Esophagus (tissue), 2 donors: ENCODE data around the gene MXI1. TPM values are rescaled to one million over a fixed set of nuclear protein-coding genes. Genes with fewer than 3 reads are reported as not detected.
A peak's percentile ranks its signal among the peaks of the same experiment; 100 is the strongest.

Source experiments
- H3K27ac ChIP-seq, 2 donors: one replicate each; pipeline ENCODE4 v1.5.1; 2013; ENCODE audit warnings: low read depth in 2 of 2, mild to moderate bottlenecking in 2 of 2, inconsistent platforms in 1 of 2, low read length in 1 of 2, moderate library complexity in 1 of 2
- H3K27me3 ChIP-seq, 2 donors: one replicate each; pipeline ENCODE4 v1.6.1; 2013; ENCODE audit warnings: low read length in 2 of 2, control low read depth in 1 of 2, mild to moderate bottlenecking in 1 of 2; ENCODE audit not compliant: insufficient read depth in 2 of 2, control insufficient read depth in 1 of 2
- H3K36me3 ChIP-seq, 2 donors: one replicate each; pipeline ENCODE4 v1.6.1; 2013; ENCODE audit warnings: low read length in 1 of 2; ENCODE audit not compliant: control insufficient read depth in 2 of 2, insufficient read depth in 2 of 2
- H3K4me1 ChIP-seq, 2 donors: one replicate each; pipeline ENCODE4 v1.6.1; 2013; ENCODE audit warnings: low read length in 1 of 2; ENCODE audit not compliant: control insufficient read depth in 2 of 2, insufficient read depth in 2 of 2
- H3K4me3 ChIP-seq, 2 donors: one replicate each; pipeline ENCODE4 v1.5.1; 2013; ENCODE audit warnings: low read length in 2 of 2, mild to moderate bottlenecking in 2 of 2, low read depth in 1 of 2, moderate library complexity in 1 of 2
- H3K9me3 ChIP-seq, 2 donors: one replicate each; pipeline ENCODE4 v1.6.1; 2013; ENCODE audit warnings: mild to moderate bottlenecking in 2 of 2, low read depth in 1 of 2, low read length in 1 of 2, moderate library complexity in 1 of 2; ENCODE audit not compliant: control insufficient read depth in 2 of 2, insufficient read depth in 1 of 2
- WGBS, 2 donors: extraction: QIAGEN DNeasy Blood & Tissue Kit; methylation state at CpG; one replicate each; pipeline ENCODE4 v1.1.7; 2013; 5-methylcytosine and 5-hydroxymethylcytosine counted together
- polyA plus RNA-seq, 2 donors: library from polyadenylated mRNA; stranded (reverse); fragments of 200-250 nt; gene quantifications; one replicate each; pipeline ENCODE4 v1.2.3, GENCODE V29; 2013
- donor health status: healthy with polysubstance abuse.
- donor health status: Bipolar disorder and iron deficiency.

Gene MXI1
- polyA plus RNA-seq, 2 donors = 18.4 to 25.9 TPM

DNA sequence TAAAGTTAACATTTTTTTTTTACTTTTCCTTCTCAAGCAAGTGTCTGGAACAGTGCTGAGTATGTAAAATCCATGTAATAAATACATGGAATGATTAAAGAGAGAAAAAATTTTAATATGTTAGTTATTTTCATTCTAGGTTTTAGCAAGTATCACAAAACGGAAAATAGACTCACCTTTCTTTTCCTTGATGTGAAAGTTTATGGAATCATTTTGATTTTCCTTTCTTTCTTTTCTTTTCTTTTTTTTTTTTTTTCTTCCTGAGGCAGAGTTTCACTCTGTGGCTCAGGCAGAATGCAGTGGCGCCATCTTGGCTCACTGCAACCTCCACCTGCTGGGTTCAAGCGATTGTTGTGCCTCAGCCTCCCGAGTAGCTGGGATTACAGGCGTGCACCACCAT, 69.2 kb downstream of the MXI1 start:
- Histone ChIP-seq H3K4me1 (no peaks in the 10 kb centered on the region), H3K27ac (no peak overlapping the region), H3K4me3 (no peak overlapping the region), H3K36me3 (no peaks in the 10 kb centered on the region), H3K27me3 (no peaks in the 10 kb centered on the region), H3K9me3 (no peaks in the 10 kb centered on the region)
- 97 to 99% methylated on average over 5 of the region's 5 CpGs for WGBS, 2 donors

DNA sequence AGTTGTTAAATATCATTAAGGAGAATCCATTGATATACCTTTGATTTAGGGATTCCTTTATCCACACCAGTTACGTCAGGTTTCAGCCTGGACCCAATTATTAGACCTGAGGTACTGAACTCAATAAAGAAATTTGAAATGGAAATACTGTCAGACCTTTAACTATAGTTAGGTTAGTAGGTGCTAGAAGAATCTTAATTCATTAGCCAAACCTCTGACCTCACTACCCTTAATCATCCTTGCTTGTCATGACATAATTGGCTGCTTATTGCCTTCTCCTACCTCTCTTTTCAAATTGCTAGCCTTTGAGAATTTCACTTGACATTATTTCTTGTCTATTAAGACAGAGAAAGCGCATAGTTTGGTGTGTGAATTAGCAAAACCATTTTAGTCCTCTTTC, 70.2 kb downstream of the MXI1 start:
- WGBS, 2 donors = 96 to 97% methylated on average over 2 of the region's 2 CpGs
- H3K4me3 ChIP-seq = no peak overlapping the region

DNA sequence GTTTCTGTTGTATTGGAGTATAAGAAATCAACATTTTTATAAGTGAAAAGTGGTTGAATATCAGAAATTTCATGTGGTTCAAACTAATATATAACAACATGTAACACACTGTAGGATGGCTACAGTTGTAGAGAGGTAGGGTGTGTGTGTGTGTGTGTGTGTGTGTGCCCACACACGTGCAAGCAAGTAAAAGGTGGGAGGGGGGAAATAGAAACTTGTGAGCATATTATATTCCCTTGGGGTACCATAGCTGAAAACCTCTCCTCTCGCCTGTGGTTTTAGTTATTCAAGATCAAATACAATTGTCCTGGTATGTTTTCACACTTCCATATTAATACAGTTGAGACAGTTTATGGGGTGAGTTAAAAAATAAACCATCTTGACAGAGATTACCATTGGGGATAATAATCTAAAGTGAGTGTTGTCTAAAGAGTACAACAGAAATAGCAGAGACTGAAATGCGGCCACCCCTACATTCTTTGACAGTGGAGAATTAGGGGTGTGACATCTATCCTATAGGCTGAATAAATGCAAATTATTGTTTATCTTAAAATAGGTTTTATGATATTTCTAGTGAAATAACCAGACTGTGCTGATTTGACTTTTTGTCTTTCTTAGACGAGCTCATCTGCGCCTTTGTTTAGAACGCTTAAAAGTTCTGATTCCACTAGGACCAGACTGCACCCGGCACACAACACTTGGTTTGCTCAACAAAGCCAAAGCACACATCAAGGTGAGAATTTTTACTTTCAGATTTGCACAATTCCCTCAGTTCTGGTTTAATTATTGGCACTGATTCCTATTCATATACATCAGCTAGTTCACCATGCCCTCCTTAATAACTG, 71.4 kb downstream of the MXI1 start:
- no peak overlapping the region for H3K27ac ChIP-seq
- H3K4me3 ChIP-seq = no peak overlapping the region
- WGBS, 2 donors = 65 to 73% methylated on average over 7 of the region's 7 CpGs
- no peaks in the 10 kb centered on the region for H3K36me3 ChIP-seq
- H3K4me1 ChIP-seq = no peaks in the 10 kb centered on the region
- H3K9me3 ChIP-seq = no peaks in the 10 kb centered on the region
- H3K27me3 ChIP-seq = no peaks in the 10 kb centered on the region

More for the DNA sequence above, 70.2 kb downstream of the MXI1 start:
- Histone ChIP-seq H3K27ac (no peak overlapping the region), H3K36me3 (no peaks in the 10 kb centered on the region), H3K27me3 (no peaks in the 10 kb centered on the region), H3K9me3 (no peaks in the 10 kb centered on the region), H3K4me1 (no peaks in the 10 kb centered on the region)

DNA sequence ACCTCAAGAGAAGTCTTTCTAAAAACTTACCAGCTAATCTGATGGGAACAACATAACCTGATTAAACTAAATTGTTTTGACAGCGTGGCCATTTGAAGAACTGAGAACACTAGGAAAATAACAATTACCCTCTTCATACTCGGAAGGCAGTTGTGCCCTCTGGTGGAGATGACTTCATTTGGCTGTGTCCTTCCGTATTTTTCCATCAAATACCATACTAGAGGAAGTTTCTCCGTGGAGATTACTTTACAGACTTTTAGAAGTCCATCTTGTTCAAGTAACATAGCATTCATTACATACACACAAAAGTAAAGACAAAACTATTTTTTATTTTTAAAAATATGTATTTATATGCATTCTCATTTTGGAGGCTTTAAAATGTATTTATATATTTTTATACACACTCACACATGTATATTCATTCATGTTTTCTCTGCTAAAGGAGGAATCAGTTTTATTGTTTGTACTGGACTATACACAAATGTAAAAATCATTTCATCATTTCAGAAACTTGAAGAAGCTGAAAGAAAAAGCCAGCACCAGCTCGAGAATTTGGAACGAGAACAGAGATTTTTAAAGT, 72.1 kb downstream of the MXI1 start:
- Histone ChIP-seq H3K27ac (no peak overlapping the region), H3K36me3 (no peaks in the 10 kb centered on the region), H3K4me3 (no peak overlapping the region), H3K4me1 (no peaks in the 10 kb centered on the region), H3K9me3 (no peaks in the 10 kb centered on the region), H3K27me3 (no peaks in the 10 kb centered on the region)
- WGBS, 2 donors = 29 to 30% methylated on average over 6 of the region's 6 CpGs

DNA sequence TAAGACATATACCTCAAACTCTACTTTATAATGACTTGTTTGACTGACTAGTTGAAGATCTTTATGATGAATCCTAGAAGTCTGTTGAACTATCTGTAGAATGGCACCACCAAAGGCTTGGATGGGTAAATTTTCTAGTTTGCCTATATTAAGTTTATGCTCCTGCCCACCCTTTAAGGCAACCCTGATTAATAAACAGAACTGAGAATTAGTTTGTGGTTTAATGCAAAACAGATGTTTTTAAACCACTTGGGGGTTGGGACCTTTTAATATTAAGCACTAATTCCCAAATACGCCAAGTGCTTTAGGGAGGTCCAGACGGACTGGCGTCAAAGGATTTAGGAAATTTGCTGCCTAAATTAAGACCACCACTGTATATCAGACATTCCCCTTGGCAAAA, 76.9 kb downstream of the MXI1 start:
- H3K4me1 ChIP-seq = no peaks in the 10 kb centered on the region
- no peak overlapping the region for H3K4me3 ChIP-seq
- WGBS, 2 donors = 93 to 94% methylated on average over 3 of the region's 3 CpGs
- H3K27ac ChIP-seq = no peak overlapping the region
- H3K9me3 ChIP-seq = no peaks in the 10 kb centered on the region
- H3K36me3 ChIP-seq = peaks cover 2 to 3% of the 10 kb centered on the region in 2 donors
- no peaks in the 10 kb centered on the region for H3K27me3 ChIP-seq

DNA sequence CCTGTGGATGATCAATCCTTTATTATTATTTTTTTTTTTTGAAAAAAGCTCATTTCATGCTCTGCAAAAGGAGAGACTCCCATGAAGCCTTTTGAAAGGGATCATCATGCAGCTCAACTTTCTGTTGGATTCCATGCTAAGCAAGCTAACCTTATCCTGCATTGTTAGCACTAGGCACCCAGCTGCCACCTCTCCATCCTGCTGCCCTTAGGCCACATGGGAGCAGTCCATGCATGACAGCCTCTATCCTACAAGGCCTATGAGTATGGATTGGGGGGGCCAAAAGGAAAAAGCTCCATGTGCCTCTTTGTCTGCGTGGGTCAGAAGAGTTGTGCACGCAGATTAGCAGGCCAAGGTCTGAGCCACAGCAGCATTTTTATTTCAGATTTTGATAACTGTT, 78.1 kb downstream of the MXI1 start:
- 94 to 96% methylated on average over 2 of the region's 2 CpGs for WGBS, 2 donors
- H3K4me3 ChIP-seq = no peak overlapping the region
- H3K27me3 ChIP-seq = no peaks in the 10 kb centered on the region
- no peaks in the 10 kb centered on the region for H3K4me1 ChIP-seq
- no peak overlapping the region for H3K27ac ChIP-seq
- H3K9me3 ChIP-seq = no peaks in the 10 kb centered on the region
- peaks cover 2 to 3% of the 10 kb centered on the region in 2 donors for H3K36me3 ChIP-seq

DNA sequence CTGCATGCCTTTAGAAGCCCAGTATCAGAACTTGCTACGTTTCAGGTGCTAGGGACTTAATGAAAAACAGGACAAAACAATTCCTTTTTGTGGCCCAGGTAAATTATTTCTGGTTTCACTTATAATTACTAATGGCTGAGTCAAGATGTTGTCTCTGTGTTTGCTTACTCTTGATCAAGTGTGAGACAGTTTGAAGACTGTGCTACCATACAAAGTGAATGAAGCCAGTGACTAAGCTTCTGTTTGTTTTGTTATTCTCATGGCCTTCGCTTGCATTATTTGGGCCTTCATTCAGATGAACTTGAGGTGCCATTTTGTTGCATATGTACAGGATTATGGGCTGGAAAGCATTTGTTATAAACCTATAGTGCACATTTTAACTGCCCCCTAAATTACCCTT, 79.4 kb downstream of the MXI1 start:
- Histone ChIP-seq H3K4me3 (no peak overlapping the region), H3K36me3 (peaks cover 2 to 3% of the 10 kb centered on the region in 2 donors), H3K27me3 (no peaks in the 10 kb centered on the region), H3K4me1 (no peaks in the 10 kb centered on the region), H3K27ac (peak overlapping the region in 1 of 2 donors; percentile 8), H3K9me3 (no peaks in the 10 kb centered on the region)
- 77 to 81% methylated on average over 2 of the region's 2 CpGs for WGBS, 2 donors

DNA sequence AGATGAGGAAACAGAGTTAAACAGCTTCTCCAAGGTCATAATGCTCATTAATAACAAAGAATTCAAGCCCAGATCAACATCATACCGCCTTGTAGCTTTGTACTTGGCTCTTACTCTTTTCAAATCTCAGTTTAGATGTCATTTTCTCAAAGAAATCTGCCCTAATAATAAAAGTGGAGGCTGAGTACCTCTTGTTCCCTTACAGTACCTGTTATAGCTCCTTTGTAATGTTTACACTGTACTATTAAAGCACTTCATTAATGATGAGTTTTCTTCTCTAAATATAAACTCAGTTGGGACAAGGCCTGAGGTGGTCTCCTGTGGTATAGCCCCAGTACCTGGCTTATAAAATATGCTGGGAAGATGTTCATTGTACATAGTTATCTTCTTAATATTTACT, 89.6 kb downstream of the MXI1 start:
- Histone ChIP-seq H3K9me3 (no peaks in the 10 kb centered on the region), H3K4me1 (no peaks in the 10 kb centered on the region), H3K4me3 (no peak overlapping the region), H3K27me3 (no peaks in the 10 kb centered on the region), H3K36me3 (peaks cover 2 to 7% of the 10 kb centered on the region in 2 donors), H3K27ac (no peak overlapping the region)
- WGBS, 2 donors = 67 to 88% methylated on average over 1 of the region's 1 CpG

DNA sequence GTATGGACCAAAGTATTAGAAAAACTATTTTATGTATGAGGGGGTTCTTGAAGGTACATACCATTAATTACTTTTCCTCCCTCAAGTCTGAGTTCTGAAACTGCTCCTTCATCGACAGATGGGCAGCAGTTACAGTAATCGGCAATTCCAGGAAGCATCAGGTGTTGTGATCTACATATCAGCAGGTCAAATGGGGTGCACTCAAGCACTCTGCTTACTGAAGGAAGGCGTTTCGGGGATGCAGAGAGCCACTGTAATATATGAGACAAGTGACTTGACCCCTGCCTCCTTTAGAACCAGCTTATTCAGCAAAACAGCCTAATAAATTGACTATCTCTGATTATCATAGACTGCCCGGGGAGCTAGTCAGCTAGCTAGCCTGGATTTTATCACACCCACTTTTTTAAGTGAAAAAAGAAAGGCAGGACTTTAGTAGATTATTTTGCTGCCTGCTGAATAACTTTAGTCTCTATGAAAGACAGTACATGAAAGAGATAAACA, 93.1 kb downstream of the MXI1 start:
- no peaks in the 10 kb centered on the region for H3K9me3 ChIP-seq
- no peak overlapping the region for H3K27ac ChIP-seq
- H3K4me3 ChIP-seq = no peak overlapping the region
- H3K4me1 ChIP-seq = no peaks in the 10 kb centered on the region
- peaks cover 0 to 7% of the 10 kb centered on the region in 2 donors for H3K36me3 ChIP-seq
- WGBS, 2 donors = 54 to 82% methylated on average over 5 of the region's 5 CpGs
- no peaks in the 10 kb centered on the region for H3K27me3 ChIP-seq
